Esophagus (tissue), 2 donors: ENCODE measurements around the gene CDH13. TPM values are rescaled to one million over a fixed set of nuclear protein-coding genes. Genes with fewer than 3 reads are reported as not detected.

Experiments used
- H3K27ac ChIP-seq, 2 donors: one replicate each; pipeline ENCODE4 v1.5.1; 2013; ENCODE audit warnings: low read depth in 2 of 2, mild to moderate bottlenecking in 2 of 2, inconsistent platforms in 1 of 2, low read length in 1 of 2, moderate library complexity in 1 of 2
- H3K27me3 ChIP-seq, 2 donors: one replicate each; pipeline ENCODE4 v1.6.1; 2013; ENCODE audit warnings: low read length in 2 of 2, control low read depth in 1 of 2, mild to moderate bottlenecking in 1 of 2; ENCODE audit not compliant: insufficient read depth in 2 of 2, control insufficient read depth in 1 of 2
- H3K36me3 ChIP-seq, 2 donors: one replicate each; pipeline ENCODE4 v1.6.1; 2013; ENCODE audit warnings: low read length in 1 of 2; ENCODE audit not compliant: control insufficient read depth in 2 of 2, insufficient read depth in 2 of 2
- H3K4me1 ChIP-seq, 2 donors: one replicate each; pipeline ENCODE4 v1.6.1; 2013; ENCODE audit warnings: low read length in 1 of 2; ENCODE audit not compliant: control insufficient read depth in 2 of 2, insufficient read depth in 2 of 2
- H3K4me3 ChIP-seq, 2 donors: one replicate each; pipeline ENCODE4 v1.5.1; 2013; ENCODE audit warnings: low read length in 2 of 2, mild to moderate bottlenecking in 2 of 2, low read depth in 1 of 2, moderate library complexity in 1 of 2
- H3K9me3 ChIP-seq, 2 donors: one replicate each; pipeline ENCODE4 v1.6.1; 2013; ENCODE audit warnings: mild to moderate bottlenecking in 2 of 2, low read depth in 1 of 2, low read length in 1 of 2, moderate library complexity in 1 of 2; ENCODE audit not compliant: control insufficient read depth in 2 of 2, insufficient read depth in 1 of 2
- WGBS, 2 donors: extraction: QIAGEN DNeasy Blood & Tissue Kit; methylation state at CpG; one replicate each; pipeline ENCODE4 v1.1.7; 2013; 5-methylcytosine and 5-hydroxymethylcytosine counted together
- polyA plus RNA-seq, 2 donors: library from polyadenylated mRNA; stranded (reverse); fragments of 200-250 nt; gene quantifications; one replicate each; pipeline ENCODE4 v1.2.3, GENCODE V29; 2013
- donor health status: healthy with polysubstance abuse.
- donor health status: Bipolar disorder and iron deficiency.

The CDH13 gene
- polyA plus RNA-seq, 2 donors = 1.3 to 4.3 TPM

DNA sequence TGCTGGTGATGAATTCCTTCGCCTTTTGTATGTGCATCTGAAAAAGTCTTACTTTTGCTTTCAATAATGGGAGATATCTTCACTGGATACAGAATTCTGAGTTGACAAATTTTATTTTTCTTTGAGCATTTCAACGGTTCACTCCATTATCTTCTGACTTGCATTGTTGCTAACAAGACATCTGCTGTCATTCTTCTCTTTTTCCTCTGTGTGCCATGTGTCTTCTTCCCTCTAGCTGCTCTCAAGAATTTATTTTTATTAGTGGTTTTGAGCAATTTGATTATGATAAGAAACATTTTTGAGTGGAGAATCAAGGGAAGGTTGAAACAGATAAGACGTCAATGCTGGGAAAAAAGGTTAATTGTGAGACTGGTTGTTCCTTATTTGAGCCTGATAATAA lies 471.8 kb downstream of the CDH13 start:
- Histone ChIP-seq H3K36me3 (no peaks in the 10 kb centered on the region), H3K4me3 (no peak overlapping the region), H3K9me3 (peaks cover 0 to 2% of the 10 kb centered on the region in 2 donors), H3K4me1 (no peaks in the 10 kb centered on the region), H3K27ac (no peak overlapping the region), H3K27me3 (no peaks in the 10 kb centered on the region)
- WGBS, 2 donors = 91% methylated on average over 3 of the region's 3 CpGs

GRCh38 chr16:83100679-83101078 lies 473.9 kb downstream of the CDH13 start:
- H3K27ac ChIP-seq = no peak overlapping the region
- H3K9me3 ChIP-seq = peaks cover 0 to 2% of the 10 kb centered on the region in 2 donors
- no peaks in the 10 kb centered on the region for H3K36me3 ChIP-seq
- no peaks in the 10 kb centered on the region for H3K27me3 ChIP-seq
- WGBS, 2 donors = 60 to 75% methylated on average over 2 of the region's 2 CpGs
- no peak overlapping the region for H3K4me3 ChIP-seq
- no peaks in the 10 kb centered on the region for H3K4me1 ChIP-seq

GRCh38 chr16:83102336-83102735 lies 475.6 kb downstream of the CDH13 start:
- no peaks in the 10 kb centered on the region for H3K36me3 ChIP-seq
- H3K27me3 ChIP-seq = no peaks in the 10 kb centered on the region
- H3K27ac ChIP-seq = no peak overlapping the region
- WGBS, 2 donors = 71 to 89% methylated on average over 6 of the region's 6 CpGs
- peaks cover 0 to 2% of the 10 kb centered on the region in 2 donors for H3K9me3 ChIP-seq
- H3K4me3 ChIP-seq = no peak overlapping the region
- no peaks in the 10 kb centered on the region for H3K4me1 ChIP-seq

DNA sequence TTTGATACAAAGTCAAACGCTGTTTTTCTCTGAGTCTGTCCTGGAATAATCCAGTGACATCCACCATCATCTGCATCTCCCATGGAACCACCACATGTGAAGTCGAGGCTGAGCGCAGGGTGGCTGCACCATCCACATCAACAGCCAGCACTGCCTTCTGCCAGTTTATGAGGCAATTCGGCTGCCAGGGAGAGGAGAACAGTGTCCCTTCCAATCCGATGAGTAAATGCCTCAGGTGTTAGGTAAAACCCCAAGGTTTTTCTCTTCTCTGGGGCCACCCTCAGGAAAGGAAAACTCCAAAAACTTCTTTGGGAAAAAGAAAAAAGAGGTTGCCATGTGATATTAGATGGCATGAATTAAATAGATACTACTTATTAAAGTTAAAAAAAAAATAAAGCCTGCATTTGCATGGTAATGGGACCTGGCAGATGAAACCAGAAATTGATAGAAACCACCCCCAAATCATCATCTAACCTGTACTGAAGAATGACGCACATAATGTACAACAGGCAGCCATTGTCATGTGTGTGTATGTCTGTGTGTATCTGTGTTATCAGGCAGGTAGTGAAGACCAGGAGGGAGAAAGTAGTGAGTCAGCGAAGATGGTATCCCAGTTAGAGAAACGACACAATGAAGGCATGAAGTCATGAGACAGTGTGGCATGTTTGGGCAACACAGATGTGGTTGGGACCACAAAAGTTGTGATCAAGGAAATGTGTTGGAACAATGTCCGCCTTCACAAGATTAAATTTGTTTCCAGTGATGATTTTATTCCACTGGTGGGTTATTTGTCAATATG lies 478.7 kb downstream of the CDH13 start:
- H3K9me3 ChIP-seq = peaks cover 0 to 2% of the 10 kb centered on the region in 2 donors
- no peaks in the 10 kb centered on the region for H3K36me3 ChIP-seq
- no peak overlapping the region for H3K27ac ChIP-seq
- H3K4me3 ChIP-seq = no peak overlapping the region
- 72 to 76% methylated on average over 9 of the region's 9 CpGs for WGBS, 2 donors
- H3K27me3 ChIP-seq = no peaks in the 10 kb centered on the region
- H3K4me1 ChIP-seq = no peaks in the 10 kb centered on the region

DNA sequence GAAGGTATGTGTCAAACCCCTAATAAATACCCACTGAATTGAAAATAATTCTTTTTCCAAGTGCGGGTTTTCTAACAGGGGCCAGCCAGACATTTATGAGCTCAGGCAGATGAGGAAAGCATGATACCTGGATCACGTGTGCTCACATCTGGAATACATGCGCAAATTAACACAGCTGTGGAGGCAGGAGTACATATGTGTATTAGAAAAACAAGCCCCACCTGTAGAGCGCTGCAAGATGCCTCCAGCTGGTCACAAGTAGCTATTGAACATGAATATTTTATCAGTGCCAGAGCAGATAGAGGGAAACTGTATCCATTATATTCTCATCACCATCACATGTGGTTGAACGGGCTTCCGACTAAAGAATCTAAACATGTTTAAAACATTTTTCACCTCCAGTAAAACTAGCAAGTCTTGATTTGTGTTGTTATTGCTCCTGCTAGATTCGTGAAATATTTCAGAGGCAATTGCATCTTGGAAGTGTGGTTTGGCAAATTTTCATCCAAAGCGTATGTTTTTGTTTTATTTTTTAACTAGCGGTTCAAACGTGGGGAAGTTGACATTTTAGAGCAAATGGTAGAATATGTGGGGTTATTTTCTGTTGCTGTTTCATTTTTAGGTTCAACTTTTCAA lies 482.8 kb downstream of the CDH13 start:
- Histone ChIP-seq H3K4me1 (no peaks in the 10 kb centered on the region), H3K36me3 (no peaks in the 10 kb centered on the region), H3K4me3 (no peak overlapping the region), H3K27ac (no peak overlapping the region), H3K27me3 (no peaks in the 10 kb centered on the region), H3K9me3 (peaks cover 2% of the 10 kb centered on the region in 2 donors)
- 74 to 77% methylated on average over 10 of the region's 10 CpGs for WGBS, 2 donors

- Histone ChIP-seq H3K36me3 (no peaks in the 10 kb centered on the region), H3K4me1 (no peaks in the 10 kb centered on the region), H3K27me3 (no peaks in the 10 kb centered on the region), H3K9me3 (peaks cover 2% of the 10 kb centered on the region in 2 donors), H3K4me3 (no peak overlapping the region), H3K27ac (no peak overlapping the region)
- WGBS, 2 donors = 77 to 85% methylated on average over 5 of the region's 5 CpGs
Observed at GRCh38 chr16:83110269-83110668, 483.5 kb downstream of the CDH13 start.

DNA sequence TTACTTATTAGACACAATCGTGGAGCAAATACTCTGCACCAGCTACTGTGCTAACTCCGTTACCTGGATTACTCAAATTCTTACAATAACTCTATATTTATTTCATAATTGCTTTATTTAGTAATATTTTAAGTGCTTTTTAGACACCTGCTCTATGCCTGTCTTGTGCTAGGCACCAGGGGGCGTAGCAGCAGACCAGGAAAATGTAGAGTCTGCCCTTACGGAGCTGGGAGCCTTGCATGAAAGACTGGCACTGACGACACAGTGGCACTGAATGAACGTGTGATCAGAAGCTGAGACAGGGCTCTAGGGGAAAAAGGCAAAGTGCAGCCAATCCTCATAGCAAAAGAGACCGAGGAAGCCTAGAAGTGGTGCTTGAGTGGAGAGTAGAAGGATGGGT lies 486.5 kb downstream of the CDH13 start:
- Histone ChIP-seq H3K27me3 (no peaks in the 10 kb centered on the region), H3K27ac (no peak overlapping the region), H3K9me3 (peaks cover 2% of the 10 kb centered on the region in 2 donors), H3K36me3 (no peaks in the 10 kb centered on the region), H3K4me3 (no peak overlapping the region), H3K4me1 (no peaks in the 10 kb centered on the region)
- 31 to 44% methylated on average over 7 of the region's 7 CpGs for WGBS, 2 donors

DNA sequence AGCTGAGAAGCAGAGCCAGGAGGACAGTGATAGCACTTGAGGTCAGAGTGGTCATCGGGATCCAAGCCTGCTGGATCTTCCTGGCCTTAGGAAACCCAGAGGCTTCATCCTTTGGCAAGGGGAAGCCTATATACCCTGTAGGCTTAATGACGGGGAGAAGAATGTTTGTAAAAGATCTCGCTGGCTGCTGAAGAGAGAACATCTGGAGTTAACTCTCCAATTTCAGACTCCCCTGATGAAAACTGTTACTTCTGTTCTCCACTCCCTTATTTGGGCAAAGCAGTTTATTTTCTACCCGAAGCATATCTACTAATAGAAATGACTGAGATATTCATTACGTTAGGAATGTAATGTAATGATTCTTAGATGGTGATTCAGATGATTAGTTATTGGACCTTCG lies 487.0 kb downstream of the CDH13 start:
- no peaks in the 10 kb centered on the region for H3K4me1 ChIP-seq
- no peak overlapping the region for H3K4me3 ChIP-seq
- no peak overlapping the region for H3K27ac ChIP-seq
- H3K9me3 ChIP-seq = peaks cover under 1 to 2% of the 10 kb centered on the region in 2 donors
- no peaks in the 10 kb centered on the region for H3K27me3 ChIP-seq
- no peaks in the 10 kb centered on the region for H3K36me3 ChIP-seq
- WGBS, 2 donors = 63 to 70% methylated on average over 6 of the region's 6 CpGs

DNA sequence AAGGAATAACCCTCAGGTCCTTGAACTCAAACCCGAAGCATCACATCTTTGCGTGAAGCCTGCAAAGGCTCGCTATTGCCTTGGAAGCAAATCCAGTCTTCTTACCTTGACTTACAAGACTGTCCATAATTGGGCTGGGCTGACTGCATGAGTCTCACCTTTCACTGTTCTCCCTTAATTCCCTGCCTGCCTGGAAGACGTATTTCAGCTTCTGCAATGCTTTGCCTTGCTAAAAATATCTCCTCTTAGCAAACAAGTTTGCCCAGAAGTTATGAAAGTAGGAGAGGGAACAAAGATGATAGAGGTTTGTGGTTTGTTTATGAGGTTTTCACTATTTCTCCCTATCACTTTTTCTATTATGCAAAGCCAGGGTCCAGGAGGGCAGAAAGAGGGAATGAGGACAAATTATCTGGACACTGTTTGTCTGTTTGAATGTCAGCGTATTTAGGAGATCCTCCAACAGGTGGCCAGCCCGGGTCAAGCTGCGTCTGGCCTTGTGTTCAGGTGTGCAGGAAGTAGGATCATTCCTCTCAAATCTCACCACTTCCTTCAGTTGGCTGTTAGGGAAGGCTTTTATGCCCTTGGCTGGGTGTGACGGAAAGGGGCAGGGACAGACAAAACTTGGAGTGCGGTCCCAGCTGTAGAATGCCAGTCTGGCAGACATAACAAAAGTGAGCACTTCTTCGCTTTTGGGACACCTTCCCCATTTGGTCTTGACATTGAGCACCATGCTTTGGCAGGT lies 488.9 kb downstream of the CDH13 start:
- Histone ChIP-seq H3K27ac (no peak overlapping the region), H3K4me3 (no peak overlapping the region), H3K27me3 (no peaks in the 10 kb centered on the region), H3K4me1 (no peaks in the 10 kb centered on the region), H3K9me3 (peaks cover 0 to 2% of the 10 kb centered on the region in 2 donors), H3K36me3 (no peaks in the 10 kb centered on the region)
- 78 to 81% methylated on average over 10 of the region's 10 CpGs for WGBS, 2 donors
